ENCODE data around the gene THRB.

Gene THRB

GRCh38 chr3:24300949-24301348 is 193.7 kb downstream of the THRB start:
- no peak for DNase-seq

DNA sequence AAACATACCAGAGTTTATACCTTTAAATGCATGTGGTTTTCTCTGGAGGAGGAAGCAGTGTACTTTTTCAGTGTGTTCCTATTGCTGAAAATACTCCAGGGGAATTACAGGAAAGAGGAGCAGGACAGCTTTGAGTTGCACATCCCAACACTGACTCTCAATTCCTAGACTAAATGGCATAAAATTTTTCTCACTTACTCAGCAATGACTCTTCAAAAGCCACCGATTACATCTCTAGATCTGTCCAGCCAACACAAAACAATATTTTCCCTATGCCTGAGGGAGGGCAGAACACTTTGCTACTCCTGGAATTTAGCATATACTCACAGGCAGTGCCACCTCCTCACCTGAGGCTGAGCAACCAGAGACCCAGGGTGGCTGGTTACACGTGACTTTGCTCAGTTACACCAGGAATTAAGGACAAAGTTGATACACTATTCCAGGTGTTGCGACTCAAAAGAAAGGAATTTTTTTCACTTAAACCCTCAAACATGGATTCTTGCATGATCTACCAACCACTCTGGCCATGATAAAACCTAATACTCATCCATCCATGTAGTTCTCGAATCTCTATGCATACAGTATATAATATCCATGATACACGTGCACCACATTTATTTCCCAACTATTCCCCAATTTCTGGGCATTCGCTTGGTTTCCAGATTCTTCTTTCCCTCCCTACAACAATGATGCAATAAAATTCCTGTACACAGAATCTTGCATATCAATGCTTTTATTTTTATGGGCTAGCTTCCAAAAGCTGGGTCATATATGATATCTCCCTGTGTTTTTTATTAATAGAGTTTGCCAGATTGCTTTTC is 194.6 kb downstream of the THRB start:
- no peak for DNase-seq

DNA sequence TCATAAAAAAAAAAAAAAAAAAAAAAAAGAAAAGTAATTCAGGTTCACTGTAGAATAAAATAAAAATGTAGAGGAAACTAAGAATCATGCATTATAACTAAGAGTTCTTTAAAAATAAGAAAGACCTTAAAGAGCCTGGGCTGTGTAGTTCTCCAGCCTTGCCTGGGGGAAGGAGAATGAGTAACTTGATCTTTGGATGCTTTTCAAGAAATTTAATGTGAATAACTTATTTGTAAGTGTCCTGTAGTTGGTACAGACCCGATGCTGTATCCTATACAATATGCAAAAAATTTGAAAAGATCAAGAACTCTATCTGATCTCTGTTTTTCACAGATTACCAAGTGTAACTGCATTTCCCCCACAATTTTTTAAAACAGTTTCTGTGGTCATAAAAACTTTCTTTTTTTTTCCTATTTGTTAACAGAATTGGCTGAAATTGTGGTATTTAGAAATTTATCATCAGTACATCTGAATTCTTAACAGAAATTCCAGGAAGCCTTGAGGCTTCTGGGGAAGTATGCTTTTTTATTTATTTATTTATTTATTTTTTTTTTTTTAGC is 195.3 kb downstream of the THRB start:
- DNase-seq = no peak

DNA sequence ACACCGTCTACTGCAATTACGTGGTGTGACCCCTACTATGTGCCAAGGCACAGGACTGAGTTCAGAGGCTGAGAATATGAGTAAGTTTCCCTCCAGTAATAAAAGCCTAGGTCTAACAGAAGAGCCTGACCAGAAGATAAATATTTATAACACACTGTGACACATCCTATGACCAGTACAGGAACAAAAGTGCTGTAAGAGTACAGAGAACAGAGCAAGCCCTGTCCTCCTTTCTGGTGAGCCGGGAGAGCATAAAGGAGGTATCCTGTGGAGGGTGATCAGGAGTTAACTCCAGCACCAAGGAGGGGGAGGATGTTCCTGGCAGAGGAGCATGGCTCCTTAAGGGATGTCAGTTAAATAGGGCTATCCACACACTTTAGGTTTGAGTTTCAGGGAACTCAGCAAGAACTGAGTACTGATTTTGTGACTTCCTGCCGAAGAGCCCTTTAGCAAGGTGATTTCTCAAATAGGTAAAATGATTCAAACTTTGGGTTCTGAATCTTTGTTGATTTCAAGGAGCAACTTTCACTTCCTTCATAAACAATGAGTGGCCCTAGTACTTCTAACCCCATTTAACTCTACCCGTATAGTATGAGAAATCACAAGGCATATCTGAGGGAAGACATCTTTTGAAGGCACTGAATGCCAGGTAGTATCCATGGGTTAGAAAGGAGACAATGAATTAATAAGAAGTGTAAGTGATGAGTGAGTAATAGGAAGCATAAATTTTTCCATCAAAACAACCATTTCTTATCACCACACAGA is 198.0 kb downstream of the THRB start:
- DNase-seq = no peak

GRCh38 chr3:24294150-24294549 is 200.5 kb downstream of the THRB start:
- DNase-seq = no peak

- DNase-seq = no peak
These were observed 203.0 kb downstream of the THRB start for GRCh38 chr3:24291646-24292045.

DNA sequence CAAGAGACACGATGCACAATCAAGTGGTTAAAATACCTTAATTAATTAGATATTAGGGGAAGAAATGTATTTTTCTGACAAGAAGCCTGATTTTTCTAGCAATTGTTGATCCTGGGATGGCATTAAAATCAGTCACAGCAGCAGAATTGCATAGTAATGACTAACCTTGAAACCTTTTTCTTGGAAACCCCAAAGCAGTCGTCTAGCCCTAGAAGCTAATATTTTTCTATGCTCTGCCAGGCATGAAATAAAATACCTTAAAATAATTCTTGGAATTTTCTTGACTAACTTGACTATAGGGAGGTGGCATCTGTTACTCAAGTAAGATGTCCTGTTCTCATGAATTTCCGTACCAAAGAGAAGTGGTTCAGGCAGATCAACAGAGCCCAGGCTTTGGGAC is 204.1 kb downstream of the THRB start:
- no peak for DNase-seq

DNA sequence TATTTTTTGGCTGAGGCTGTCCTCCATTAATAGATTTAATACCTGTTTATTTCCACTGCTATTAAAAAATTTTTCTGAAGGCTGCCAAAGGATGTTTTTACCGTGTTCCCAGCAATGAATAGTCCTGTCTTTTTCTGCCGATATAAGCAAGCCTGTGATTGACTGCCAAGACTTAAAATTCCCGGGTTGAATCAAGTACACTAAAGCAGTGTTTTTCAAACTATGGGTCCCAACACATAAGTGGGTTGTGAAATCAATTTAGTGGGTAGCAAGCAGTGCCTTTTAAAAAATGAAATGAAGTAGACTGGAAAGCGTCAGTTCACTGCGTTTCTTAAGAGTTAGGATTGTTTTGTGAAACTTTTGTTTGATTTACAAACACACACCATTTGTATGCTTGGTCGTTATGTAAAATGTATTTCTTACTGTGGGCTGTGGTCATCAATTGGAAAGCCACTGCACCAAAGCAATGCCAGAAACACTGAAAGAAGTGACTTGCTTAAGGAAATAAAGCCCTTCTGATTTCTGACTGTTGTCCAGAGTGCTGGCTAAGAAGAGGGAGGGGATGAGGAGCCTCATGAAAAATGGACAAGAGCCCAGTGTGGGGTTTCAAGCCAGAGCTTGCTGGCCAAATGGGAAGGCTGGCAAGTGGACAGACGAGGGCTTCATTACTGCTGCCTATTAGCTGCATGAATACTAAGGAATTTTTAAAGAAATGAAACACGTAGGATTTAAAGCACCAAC is 206.0 kb downstream of the THRB start:
- DNase-seq = no peak

DNA sequence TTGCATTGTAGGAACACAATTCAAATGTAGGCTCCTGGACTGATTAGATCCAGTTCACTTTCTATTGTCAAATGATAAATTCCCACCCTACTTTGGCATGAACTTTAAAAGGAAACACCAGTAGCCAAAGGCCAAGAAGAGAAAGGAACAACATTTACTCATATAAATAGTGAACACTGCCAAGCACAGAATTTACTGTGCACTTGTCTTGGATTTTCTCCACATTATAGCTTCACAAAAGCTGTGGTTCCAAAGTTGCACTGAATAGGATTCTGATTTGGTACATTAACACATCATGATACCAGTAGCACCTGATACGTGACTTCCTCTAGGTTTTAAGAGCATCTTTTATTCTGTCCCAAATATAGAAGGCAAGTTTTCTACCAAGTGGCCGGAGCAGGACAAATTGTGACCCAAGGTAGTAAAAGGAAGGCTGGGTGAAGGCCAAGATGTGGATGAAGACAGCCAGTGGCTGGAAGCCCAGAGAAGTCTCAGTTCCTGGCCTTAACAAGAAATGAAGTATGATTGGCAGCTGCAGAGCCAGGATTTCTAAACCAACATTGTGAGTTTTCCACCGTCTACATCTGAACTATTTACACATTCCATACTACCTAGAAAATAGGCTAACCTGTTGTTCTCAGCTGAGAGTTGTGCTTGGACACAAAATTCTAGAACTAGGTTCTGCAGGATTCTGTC is 206.7 kb downstream of the THRB start:
- no peak for DNase-seq

DNA sequence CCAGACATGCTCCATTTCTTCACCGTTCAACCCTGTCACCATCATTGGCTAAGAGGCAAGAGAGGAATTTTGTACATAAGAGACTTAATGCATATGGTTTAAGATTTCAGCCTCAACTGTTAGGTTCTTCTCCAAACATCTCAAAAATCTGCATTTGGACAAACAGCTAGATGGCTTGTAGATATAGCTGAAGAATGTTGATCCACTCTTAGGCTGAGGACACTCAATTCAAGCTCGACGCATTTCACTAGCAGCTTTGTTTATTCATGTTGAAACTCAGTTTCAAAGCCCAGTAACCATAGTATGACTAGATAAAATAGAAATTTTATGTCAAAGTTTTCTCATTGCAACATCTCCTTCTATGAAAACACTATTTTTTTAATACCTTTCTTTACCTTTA is 208.2 kb downstream of the THRB start:
- DNase-seq = no peak

GRCh38 chr3:24278543-24278942 is 216.1 kb downstream of the THRB start:
- DNase-seq = no peak

- DNase-seq = no peak
These were observed 221.2 kb downstream of the THRB start for GRCh38 chr3:24273491-24273890.

DNA sequence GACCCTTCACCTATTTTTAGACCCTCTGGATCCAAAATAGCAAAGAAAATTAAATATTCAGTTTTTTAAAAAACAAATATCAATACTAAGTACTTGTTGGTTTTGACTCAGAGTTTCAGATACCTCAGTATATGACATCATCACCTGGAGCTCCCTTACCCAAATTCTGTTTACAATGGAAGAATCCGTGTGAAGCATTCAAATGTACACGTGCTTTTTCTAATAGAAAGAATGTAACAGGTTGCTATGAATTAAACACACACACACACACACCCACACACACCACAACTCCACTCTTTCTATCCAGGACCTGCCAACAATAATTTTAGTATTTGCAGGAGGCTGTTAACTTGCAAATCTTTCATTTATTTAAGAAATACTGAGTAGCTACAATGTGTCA is 221.8 kb downstream of the THRB start:
- DNase-seq = no peak

GRCh38 chr3:24272408-24272807 is 222.2 kb downstream of the THRB start:
- no peak for DNase-seq

DNA sequence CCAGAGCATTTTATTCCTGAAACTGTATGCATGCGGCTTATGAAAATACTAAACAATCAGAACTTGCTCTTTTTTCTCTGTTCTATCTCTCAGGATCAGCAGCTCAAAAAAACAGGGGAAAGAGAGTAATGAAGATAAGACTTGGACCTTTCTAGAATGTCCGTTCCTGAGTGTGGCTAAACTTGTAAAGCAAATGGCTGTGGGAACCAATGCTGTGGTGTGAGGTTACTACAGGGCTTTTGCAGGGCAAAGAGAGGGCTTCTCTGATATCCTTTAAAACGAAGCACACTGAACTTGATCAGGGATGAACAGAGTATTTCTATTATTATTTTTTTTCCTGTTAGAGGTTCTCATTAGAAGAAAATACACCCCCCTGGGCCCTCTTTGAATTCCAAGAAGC is 223.4 kb downstream of the THRB start:
- no peak for DNase-seq

DNA sequence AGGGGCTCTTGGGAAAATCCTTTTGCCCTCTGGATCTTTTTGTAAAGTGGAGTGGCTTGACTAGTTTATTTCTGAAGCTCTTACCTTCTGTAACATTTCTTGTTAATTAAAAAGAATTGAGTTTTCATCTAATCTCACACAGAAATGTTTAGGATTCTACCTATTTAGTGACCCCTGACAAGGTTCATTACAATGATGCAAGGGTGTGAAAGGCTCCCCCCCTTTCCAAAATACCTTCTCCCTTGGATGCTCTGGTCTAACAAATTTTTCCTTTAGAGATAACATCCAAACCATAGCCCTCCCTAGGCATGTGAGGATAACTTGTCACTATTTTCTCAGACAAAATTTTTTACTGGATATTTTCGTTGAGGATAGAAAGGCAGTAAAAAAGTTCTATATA is 223.9 kb downstream of the THRB start:
- no peak for DNase-seq

DNA sequence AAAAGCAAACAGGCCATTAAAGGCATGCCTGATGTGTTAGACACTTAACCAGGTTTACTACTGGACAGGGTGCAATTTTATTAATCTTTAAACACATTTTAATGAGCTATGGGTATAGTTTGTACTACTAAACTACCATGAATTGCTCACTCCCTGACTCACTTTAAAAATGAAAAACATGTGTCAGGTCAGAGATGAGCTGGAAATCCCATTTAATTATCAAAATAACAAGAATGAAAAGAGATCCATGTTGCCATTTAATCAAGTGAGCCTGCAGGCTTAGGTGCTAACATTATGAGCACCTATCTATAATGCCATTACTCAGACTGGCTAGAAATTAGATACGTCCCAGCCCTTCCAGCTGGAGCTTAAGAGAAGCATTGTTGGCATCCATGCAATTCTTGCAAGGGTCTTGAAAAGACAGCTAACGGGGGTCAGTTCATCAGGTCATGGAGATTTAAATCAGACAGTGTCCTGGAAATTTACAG is 224.4 kb downstream of the THRB start:
- DNase-seq = no peak

GRCh38 chr3:24264748-24265158 is 229.9 kb downstream of the THRB start:
- peak in 1 of 5 experiments; percentile 19 for DNase-seq

DNA sequence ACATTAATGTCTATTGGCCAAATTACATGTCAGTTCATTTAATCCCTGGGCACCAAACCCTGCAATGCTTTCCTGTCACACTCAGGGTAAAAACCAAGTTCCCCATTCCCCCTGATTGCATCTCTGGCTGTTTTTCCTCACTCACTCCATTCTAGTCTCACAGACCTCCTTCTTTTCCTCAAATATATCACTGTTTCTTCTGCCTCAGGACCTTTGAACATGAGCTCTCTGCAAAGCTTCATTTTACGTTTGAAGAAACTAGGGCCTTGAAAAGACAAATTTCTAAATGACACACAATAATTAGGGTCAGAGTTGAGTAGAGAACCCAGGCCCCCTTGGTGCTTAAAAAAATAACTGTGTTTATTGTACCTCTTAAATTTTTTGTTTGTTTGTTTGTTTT is 230.6 kb downstream of the THRB start:
- no peak for DNase-seq

- no peak for DNase-seq
These were observed 231.5 kb downstream of the THRB start for GRCh38 chr3:24263069-24263668.

DNA sequence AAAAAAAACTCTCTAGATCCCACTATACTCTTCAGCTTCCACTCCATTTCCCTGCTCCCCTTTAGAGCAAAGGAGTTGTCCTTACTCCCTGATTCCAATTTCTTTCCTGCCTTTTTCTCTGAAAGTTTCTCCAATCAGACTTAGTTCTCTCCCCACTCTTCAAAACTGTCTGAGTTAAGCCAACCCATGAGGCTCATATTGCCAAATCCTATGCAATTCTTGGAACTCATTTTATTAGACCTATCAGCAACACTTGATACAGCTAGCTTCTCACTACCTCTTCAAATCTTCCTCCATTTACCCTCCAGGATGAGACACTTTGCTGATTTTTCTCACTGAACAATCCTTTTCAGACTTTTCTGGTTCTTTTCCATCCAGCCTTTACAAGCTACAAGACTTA is 233.1 kb downstream of the THRB start:
- no peak for DNase-seq

Measured in T-helper 2 cell (primary cell).